ENCODE data around the gene LRCH2.

Gene LRCH2

DNA sequence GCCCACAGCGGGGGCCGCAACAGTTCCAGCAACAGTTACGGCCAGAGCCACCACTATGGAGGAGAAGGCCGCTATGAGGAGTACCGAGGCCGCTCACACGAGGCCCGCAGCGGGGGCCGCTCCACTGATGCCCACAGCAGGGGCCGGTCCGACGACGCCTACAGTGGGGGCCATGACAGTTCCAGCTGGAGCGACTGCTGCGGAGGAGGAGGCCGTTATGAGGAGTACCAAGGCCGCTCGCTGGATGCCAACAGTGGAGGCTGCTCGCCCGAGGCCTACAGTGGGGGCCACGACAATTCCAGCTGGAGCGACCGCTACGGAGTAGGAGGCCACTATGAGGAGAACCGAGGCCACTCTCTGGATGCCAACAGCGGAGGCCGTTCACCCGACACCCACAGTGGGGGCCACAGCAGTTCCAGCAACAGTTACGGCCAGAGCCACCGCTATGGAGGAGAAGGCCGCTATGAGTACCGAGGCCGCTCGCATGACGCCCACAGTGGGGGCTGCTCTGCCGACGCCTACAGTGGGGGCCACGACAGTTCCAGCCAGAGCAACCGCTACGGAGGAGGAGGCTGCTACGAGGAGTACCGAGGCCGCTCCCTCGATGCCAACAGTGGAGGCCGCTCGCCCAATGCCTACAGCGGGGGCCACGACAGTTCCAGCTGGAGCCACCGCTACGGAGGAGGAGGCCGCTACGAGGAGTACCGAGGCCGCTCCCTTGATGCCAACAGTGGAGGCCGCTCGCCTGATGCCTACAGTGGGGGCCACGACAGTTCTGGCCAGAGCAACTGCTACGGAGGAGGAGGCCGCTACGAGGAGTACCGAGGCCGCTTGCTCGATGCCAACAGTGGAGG, 43.0 kb downstream of the LRCH2 start:
- H3K4me1 ChIP-seq = no peaks in the 10 kb centered on the region
- H3K36me3 ChIP-seq (ENCODE audit: control insufficient read depth, insufficient read depth, low read length) = no peaks in the 10 kb centered on the region
- H3K4me2 ChIP-seq (ENCODE audit: low read length) = no peak overlapping the region
- H3K9me3 ChIP-seq (ENCODE audit: control insufficient read depth, low read length) = no peaks in the 10 kb centered on the region
- TF ChIP-seq, protein P1, sequence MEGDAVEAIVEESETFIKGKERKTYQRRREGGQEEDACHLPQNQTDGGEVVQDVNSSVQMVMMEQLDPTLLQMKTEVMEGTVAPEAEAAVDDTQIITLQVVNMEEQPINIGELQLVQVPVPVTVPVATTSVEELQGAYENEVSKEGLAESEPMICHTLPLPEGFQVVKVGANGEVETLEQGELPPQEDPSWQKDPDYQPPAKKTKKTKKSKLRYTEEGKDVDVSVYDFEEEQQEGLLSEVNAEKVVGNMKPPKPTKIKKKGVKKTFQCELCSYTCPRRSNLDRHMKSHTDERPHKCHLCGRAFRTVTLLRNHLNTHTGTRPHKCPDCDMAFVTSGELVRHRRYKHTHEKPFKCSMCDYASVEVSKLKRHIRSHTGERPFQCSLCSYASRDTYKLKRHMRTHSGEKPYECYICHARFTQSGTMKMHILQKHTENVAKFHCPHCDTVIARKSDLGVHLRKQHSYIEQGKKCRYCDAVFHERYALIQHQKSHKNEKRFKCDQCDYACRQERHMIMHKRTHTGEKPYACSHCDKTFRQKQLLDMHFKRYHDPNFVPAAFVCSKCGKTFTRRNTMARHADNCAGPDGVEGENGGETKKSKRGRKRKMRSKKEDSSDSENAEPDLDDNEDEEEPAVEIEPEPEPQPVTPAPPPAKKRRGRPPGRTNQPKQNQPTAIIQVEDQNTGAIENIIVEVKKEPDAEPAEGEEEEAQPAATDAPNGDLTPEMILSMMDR (IDR thresholded peaks at IDR 0.05) = no peak
- no peaks in the 10 kb centered on the region for H3K27me3 ChIP-seq (ENCODE audit: control insufficient read depth, insufficient read depth, low read length)
- no peak overlapping the region for H3K9ac ChIP-seq
- H3K79me2 ChIP-seq = no peaks in the 10 kb centered on the region
- H3K4me3 ChIP-seq (ENCODE audit: low read depth, low read length) = no peak overlapping the region
- no peak overlapping the region for H3K27ac ChIP-seq
- no peak overlapping the region for H2AFZ ChIP-seq

DNA sequence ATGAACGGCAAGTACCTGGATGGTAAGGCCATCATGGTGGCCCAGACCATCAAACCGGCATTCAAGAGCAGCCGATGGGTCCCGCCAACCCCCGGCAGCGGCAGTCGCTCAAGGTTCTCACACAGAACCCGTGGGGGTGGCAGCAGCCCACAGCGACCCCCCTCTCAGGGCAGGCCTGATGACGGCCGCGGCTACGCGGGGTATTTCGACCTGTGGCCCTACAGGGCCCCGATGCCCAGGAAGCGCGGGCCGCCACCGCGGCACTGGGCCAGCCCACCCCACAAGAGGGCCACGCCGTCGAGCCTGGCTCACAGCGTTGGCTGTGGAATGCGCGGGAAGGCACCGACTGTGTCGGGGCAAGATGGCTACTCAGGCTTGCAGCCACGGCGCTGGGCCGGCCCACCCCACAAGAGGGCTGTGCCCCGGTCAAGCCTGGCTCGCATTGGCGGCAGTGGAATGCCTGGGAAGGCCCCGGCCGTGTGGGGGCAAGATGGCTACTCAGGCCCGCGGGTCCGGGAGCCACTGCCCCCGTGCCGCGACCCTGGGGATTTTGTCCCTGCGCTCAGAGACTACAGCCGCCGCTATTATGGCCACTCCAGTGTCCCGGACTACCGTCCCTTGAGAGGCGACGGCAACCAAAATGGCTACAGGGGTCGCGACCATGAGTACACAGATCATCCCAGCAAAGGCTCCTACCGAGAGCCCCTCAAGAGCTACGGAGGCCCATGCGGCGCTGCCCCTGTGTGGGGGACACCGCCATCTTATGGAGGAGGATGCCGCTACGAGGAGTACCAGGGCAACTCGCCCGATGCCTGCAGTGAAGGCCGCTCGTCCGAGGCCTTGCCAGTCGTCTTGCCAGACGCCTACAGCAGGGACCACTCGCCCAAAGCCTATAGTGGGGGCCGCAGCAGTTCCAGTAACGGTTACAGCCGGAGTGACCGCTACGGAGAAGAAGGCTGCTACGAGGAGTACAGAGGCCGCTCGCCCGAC, 44.0 kb downstream of the LRCH2 start:
- no peak overlapping the region for H3K27ac ChIP-seq
- H3K4me2 ChIP-seq (ENCODE audit: low read length) = no peak overlapping the region
- H3K4me1 ChIP-seq = no peaks in the 10 kb centered on the region
- no peaks in the 10 kb centered on the region for H3K36me3 ChIP-seq (ENCODE audit: control insufficient read depth, insufficient read depth, low read length)
- H3K27me3 ChIP-seq (ENCODE audit: control insufficient read depth, insufficient read depth, low read length) = no peaks in the 10 kb centered on the region
- H3K9me3 ChIP-seq (ENCODE audit: control insufficient read depth, low read length) = no peaks in the 10 kb centered on the region
- H3K79me2 ChIP-seq = no peaks in the 10 kb centered on the region
- H2AFZ ChIP-seq = no peak overlapping the region
- no peak overlapping the region for H3K9ac ChIP-seq
- H3K4me3 ChIP-seq (ENCODE audit: low read depth, low read length) = no peak overlapping the region
- TF ChIP-seq, protein P1 (IDR thresholded peaks at IDR 0.05) = no peak

DNA sequence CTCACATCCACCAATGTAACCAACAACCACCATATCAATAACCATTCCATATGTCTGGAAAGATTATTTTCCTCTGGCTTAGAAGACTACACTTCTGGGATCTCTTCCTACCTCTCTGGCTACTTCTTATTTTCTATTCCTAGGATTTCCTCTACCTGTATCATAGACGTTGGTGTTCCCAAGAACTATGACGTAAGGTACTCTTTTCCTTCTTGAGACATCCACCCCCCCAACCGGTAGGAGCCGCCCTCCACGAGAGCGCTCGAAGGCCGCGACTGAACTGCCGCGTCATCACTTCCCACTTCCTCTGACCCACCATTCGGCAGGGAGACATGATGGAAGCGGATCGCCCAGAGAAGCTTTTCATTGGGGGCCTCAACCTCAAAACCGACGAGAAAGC, 44.8 kb downstream of the LRCH2 start, which contains the start of gene RBMXL3:
RBMXL3 (plus strand) TSS at position 301 of the 400 bp plus-strand sequence; CDS start at position 333, 32 bp downstream.
- TF ChIP-seq, protein P1 (IDR thresholded peaks at IDR 0.05) = no peak
- Histone ChIP-seq H3K9me3 (ENCODE audit: control insufficient read depth, low read length) (no peaks in the 10 kb centered on the region), H3K4me1 (no peaks in the 10 kb centered on the region), H3K9ac (no peak within 1 kb of the TSS), H3K36me3 (ENCODE audit: control insufficient read depth, insufficient read depth, low read length) (no peaks in the 10 kb centered on the region), H3K79me2 (no peaks in the 10 kb centered on the region), H3K27me3 (ENCODE audit: control insufficient read depth, insufficient read depth, low read length) (no peaks in the 10 kb centered on the region), H3K27ac (no peak within 1 kb of the TSS), H3K4me3 (ENCODE audit: low read depth, low read length) (no peak within 1 kb of the TSS), H3K4me2 (ENCODE audit: low read length) (no peak within 1 kb of the TSS), H2AFZ (no peak within 1 kb of the TSS)

DNA sequence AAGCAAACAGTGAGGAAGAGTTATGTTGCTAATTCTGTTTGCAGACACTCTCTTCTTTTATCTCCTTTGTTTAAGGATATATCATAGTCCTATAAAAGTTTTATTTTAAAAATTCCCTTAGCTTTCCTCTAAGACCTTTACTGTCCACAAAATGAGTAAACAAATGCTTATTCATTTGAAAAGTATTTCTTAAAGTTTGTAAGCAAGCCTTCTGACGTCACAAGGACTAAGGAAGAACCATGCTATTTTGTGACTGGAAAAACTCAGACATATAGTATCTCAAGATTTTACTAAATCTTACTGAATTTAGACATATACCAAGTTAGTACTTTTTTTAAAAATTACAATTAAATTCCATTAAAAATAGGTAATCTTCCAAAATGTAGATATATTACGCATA, 49.9 kb downstream of the LRCH2 start:
- H3K4me2 ChIP-seq (ENCODE audit: low read length) = no peak overlapping the region
- no peak overlapping the region for H3K9ac ChIP-seq
- H2AFZ ChIP-seq = no peak overlapping the region
- H3K9me3 ChIP-seq (ENCODE audit: control insufficient read depth, low read length) = no peaks in the 10 kb centered on the region
- H3K27ac ChIP-seq = no peak overlapping the region
- no peaks in the 10 kb centered on the region for H3K36me3 ChIP-seq (ENCODE audit: control insufficient read depth, insufficient read depth, low read length)
- H3K4me1 ChIP-seq = no peaks in the 10 kb centered on the region
- H3K27me3 ChIP-seq (ENCODE audit: control insufficient read depth, insufficient read depth, low read length) = no peaks in the 10 kb centered on the region
- TF ChIP-seq, protein P1 (IDR thresholded peaks at IDR 0.05) = no peak
- no peak overlapping the region for H3K4me3 ChIP-seq (ENCODE audit: low read depth, low read length)
- H3K79me2 ChIP-seq = no peaks in the 10 kb centered on the region
